GM21526 (cell line): ENCODE measurements around the gene PPP1R13B.

Experiments used
- ATAC-seq: cut with Tn5 transposase; IDR thresholded peaks from one replicate; pipeline ENCODE4 v1.9.1; 2021; ENCODE audit warnings: moderate library complexity; ENCODE audit not compliant: unreplicated experiment, low FRiP score

PPP1R13B gene

DNA sequence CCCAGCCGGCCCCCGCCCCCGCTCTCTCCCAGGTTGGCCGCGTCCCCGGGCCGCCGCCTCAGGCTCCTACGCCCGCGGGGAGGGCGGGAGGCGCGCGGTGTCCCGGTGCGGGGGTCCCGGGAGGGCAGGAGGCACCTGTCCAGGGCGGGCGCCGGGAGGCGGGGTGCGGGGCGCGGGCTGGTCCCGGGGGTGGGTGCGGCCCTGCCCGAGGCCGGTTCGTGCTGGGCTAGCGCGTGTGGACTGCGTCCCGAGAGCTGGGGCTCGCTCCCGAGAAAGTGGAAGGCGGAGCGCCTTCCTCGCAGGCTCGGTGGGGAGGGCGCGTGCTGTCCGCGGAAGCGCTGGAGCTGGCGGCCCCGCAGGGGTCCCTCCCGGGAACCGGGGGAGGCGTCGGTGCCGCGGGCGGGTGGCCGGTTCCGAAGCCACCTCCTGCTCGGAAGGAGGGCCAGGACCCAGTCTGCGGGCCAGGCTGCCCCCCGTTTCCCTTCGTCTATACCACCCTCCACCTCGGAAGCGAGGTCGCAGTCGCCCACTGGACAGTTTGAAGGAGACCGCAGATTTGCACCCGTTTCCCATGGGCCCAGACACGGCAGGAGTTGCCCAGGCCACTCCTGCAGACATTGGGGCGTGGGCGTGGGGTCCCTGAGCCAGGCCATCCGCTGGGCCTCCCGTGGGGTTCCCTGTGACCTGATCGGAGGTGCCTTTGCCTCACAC, 131.1 kb downstream of the PPP1R13B start:
- ATAC-seq = no peak

DNA sequence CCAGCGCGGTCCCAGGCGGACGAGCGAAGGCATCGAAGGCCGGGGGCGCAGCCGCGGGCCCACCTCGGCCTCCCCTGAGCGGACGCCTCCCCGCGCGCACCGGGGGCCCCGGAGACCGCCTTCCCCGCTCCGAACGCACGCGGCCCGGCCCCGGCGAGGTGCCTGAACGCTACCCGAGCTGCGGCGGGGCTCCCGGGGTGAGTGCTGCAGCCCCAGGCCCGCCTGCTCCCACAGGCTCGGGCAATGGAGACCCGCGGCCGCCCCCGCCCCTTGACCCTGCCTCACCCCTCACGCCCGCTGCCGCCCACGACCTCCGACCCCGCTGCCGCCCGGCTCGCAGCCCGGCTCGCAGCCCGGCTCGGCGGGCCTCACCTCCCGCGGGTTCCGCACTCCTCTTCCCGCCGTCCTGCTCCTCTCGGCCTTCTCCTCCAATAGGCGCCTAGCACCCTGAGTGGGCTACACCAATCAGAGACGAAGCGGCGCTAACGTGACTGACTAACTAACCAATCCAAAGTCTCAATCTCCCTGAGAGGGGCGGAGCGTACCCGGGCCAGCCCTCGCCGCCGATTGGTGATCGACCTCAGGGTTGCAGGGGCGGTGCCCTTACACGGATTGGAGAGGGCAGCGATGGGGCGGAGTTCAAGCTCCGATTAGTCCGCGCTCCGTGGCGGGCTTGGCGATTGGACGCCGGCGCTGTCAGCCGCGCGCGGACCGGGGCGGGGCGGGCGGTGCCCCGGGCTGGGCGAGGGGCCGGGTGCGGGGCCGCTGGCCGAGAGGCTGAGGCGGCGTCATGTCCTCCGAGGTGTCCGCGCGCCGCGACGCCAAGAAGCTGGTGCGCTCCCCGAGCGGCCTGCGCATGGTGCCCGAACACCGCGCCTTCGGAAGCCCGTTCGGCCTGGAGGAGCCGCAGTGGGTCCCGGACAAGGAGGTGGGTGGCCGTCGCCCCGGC, 132.0 kb downstream of the PPP1R13B start, which contains the start of the genes XRCC3 and ZFYVE21:
TSS of gene XRCC3 (minus strand) at position 400 of the 949 bp plus-strand sequence. CDS start 4,364 bp downstream, outside the sequence.
TSS of gene ZFYVE21 (plus strand) at position 759 of the 949 bp plus-strand sequence. CDS start at position 791, 32 bp downstream.
- peak; percentile 91 for ATAC-seq

GRCh38 chr14:103714063-103714724, 133.2 kb downstream of the PPP1R13B start:
- no peak for ATAC-seq

DNA sequence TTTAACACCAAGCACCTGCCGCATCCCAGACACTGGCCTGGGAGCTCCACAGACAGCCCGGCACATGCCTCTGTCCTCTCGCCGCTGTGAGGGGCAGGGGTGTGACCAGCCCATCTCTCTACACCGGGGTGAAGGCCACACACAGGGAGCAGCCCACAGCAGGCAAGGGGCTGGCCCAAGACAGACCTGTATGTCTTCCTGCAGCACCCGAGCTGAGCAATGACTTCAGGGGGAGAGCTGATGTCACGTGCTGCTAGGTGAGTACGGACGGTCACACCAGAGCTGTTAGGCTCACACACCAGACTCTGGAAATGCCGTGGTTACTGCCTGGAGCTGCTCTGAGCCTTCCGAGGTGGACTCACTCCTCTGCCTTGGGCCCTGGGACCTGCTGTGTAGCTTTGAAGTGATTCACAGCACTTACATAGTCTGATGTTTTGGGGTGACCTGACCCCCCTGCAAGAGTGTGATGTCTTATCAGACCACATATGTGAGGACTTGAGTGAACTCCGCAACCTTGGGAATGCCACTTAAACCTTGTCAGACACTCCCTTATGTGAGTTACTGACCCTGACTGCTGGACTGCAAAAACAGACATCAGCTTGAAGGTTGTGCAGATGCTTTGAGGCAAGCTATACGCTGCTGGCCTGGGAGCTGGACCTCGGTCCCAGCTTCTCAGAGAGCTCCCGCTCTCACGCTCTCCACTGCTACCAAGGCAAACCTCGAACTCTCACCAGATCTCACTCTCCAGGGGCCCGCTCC, 133.9 kb downstream of the PPP1R13B start:
- ATAC-seq = no peak

DNA sequence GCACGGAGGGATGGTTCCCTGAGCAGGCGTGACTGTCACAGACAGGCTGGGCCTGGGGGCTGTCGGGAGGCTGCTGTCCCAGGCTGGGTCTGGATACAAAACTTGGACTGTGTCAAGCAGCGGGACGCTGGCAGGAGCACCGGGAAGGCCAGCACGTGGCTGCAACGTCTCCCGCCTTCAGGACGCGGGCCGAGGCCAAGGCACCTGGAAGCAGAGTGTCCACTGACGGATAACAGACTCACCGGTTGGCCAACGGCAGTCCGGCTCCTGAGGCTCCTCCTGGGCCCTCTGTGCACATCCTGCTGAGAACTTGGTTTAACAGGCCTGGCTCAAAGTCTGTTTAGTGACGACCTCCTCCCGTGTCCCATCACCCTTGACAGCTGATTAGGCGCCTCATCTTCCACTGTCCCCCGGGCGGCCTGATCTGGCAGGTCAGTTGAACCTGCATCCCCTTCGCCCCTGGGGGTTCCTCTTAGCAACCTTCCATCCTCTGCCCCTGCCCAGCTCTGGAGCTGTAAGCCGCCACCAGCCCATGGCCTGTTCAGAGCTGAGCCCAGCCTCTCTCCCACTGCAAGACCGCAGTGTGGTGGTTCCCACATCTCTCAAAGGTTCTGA, 134.6 kb downstream of the PPP1R13B start:
- ATAC-seq = no peak

DNA sequence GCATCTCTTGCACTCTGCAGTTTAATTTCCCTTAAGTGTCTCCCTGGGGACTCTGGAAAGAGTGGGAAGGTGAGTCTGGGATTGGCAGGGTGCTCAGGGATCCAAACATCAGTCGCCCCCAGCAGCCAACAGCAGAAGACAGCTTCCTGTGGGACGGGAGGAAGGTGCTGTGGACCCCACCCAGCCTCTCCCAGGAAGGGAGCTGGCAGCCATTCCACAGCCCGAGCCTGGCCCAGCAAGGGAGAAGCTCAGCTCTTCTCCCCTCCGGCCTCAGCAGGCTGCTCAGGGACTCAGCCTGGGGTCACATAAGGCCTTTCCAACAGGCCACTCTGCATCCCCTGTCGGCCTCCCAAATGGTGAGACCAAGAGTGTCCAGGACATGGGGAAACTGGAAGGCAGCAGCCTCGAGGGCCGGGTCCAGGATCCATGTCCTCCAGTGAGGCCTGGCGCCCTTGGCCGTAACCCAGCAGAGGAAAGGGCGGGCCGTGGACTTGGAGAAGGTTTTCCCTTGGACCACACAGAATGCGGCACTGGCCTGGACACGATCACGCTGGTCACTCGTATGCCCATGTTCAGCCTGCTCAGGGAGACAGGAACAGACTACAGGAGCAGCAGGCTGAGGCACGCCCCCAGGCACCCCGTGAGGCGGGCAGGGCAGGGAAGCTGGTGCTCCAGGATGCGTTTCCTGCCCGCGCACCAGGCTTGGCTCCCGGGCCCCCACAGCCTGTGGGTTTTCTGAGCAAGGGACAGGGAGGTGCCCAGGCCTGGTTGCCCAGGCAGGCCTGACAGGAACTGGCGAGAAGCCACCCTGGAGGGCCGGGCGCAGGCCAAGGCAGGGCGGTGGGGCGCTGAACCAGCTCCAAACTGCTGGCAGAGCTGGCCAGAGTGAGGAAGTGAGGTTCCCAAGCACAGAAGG, 135.6 kb downstream of the PPP1R13B start:
- ATAC-seq = no peak

DNA sequence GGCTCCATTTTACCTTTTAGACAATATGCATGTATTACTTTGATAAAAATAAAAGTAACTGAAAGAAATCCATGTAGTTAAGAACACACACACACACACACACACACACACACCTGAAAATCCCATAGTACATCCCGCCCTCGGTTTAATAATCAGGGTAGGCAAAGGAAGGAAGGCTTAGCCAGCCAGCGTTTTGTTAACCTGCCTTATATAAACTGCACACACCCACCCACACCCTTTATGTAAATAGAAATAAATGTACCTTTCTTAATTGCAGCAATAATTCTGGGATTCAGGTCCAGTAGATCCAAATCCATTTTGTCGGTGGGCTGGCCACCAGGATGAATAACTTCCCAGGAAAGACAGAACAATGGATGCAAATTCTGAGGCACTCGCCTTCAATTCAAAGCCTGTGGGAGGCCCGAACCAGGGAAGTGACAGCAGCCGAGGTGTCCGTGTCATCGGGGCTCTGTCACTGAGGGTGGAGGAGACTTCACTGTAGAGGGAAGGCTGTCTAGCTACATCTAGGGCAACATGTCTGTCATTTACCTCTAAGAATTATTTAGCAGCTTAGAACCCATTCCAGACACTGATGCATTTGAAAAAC, 136.5 kb downstream of the PPP1R13B start:
- ATAC-seq = no peak

DNA sequence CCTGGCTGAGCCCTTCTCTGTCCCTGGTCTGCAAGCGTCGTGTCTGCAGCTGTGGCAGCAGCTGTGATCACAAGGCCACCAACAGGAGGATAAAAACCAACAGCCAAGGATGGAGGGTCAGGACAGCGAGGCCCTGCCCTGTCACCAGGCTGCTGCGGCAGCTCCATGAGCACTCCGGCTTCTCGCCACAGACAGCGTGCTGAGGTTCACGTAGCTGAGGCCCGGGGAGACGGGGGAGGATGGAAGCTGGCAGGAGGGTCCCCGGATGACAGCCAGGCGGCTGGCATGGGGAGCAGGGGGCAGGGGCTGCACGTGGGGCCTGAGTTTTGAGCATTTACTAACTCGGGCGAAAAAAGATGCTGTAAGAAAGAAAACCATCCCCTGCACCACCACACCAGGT, 137.6 kb downstream of the PPP1R13B start:
- ATAC-seq = no peak

GRCh38 chr14:103708750-103709187, 138.6 kb downstream of the PPP1R13B start:
- no peak for ATAC-seq

DNA sequence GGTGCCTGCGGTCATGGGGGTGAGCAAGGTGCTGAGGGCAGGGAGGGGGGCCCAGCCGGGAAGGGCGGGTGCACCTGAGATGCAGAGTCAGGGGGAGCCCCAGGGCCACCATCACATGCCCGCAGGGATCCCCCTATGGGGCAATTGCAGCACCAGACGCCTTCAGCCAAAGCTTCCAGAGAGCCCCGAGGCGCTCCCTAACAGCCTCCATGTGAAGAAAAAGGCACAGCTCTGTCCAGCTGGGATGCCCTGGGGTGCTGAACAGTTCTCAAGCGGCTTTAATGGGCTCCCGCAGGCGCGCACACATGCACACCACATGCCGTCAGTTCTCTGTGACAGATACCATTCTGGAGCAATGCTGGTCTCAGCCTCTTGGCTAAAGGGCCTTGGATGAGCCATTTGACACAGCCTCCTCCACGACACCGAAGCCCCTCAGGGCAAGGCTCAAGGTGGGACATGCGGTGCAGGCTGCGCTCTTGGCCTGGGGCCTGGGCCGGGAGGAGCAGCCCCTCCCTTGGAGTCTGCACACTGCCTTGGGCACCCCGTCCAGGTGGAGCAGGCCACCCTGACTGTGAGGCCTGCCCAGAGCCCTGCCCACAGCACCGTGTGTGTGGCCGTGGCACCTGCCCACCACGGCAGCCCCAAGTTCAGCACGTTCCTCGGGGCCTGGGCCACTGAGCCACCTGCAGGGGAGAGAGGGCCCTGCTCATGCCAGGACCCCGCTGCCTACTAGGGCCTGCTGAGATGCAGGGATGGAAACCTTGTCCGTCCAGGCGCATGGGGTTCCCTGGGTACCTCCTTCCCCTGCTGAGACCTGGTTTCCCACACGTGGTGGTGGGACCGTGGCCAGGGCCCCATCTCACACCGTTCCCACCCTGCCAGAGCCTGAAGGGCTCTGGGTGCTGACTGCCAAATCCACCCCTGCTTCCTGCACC, 139.8 kb downstream of the PPP1R13B start:
- ATAC-seq = no peak

DNA sequence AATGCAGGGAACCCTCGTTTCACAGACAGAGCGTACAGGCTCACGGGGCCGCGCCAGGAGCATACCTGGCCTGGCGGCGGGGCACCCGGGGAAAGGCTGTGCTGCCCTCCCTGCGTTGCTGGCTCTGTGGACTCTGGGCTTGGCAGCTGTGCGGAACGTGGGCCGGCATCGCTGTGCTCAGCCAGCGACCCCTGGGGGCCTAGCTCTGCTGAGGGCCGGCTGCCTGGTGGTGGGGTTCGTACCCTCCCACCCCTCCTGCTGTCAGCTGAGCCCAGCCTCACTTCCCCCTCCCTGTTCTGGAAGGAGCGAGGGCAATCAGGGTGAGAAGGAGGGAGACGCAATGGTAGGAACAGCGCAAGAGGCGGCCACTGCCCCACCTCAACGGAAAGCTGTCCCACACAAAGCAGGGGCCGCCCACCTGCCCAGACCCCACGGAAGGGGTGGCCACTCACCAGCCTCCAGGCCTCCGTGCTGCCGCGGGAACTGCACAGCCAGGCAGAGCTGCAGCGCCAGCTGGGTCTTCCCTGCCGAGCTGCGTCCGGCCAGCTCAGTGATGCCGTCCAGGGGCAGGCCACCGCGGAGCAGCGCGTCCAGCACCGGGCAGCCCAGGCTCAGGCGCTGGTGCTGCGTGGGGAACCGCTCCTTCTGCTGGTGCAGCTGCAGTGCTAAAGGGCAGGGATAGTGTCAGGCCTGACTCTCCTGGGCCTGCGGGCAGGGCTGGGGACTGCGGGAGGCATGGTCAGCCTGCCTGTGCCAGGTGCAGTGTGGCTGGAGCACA, 140.6 kb downstream of the PPP1R13B start:
- ATAC-seq = no peak

DNA sequence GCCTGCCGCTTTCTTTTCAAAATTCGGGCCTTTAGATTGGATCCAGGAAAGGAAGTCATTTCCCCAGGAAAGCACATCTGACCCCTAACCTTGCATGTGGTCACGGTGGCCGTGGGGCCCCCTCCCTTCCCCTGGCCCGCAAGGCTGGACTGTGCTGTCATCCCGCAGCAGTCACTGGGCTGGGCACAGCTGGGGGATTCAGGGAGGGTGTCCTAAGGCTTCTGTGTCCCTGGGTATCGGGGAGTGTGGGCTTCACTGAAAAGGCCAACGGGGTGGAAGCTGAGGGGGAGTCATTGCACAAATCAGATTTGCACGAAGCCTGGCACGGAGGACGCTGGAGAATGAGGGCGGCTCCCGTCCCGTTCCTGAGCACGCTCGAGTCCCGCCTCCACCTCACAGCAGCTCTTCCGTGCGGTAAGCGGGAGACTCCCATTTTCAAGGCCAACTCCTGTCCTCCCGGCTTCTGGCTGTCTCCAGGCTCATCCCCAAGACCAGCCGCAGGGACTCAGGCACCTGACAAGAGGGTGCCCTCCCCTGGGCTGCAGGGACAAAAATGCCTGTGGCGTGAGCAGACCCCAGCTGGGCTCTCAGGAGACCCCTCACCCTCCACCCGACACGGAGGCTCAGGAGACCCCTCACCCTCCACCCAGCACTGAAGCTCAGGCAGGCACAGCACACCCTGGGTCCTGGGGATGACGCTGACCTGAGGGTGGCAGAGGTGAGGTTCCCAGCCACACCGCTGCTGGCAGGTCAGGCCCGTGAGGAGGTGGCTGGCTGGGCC, 141.7 kb downstream of the PPP1R13B start:
- ATAC-seq = no peak

- ATAC-seq = no peak
Measured at GRCh38 chr14:103705118-103705503, 142.3 kb downstream of the PPP1R13B start.

DNA sequence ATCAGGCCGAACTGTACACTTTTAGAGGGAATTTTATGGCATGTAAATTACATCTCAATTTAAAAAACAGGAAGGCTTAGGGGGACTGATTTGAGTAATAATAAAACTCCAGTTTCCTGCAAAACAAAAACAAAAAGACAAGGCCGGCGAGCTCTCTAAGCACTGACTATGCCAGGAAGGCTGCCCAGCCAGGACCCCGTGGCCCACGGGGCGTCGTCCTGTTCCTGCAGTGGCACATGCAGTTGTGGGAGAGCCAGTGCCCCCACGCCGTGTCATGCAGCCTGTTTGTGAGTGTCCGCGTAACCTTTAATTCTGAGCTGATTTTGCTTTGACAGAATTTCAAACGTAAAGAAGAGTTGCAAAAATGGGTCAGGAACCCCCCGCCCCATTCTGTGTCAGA, 142.7 kb downstream of the PPP1R13B start:
- no peak for ATAC-seq
